ENCODE data around the gene NGRN.

Gene NGRN

GRCh38 chr15:90265271-90266060 lies at the start of gene NGRN:
Gene NGRN, plus strand, starts transcription at chr15:90265672. Its CDS starts 41 bp downstream, at chr15:90265713.
- Mint-ChIP-seq H3K27ac (peak within 1 kb of the TSS; percentile 99), H3K4me3 (peak within 1 kb of the TSS; percentile 98), H3K4me1 (ENCODE audit: low read depth) (peaks cover 50% of the 10 kb centered on the region), H3K9me3 (no peaks in the 10 kb centered on the region), H3K27me3 (no peaks in the 10 kb centered on the region), H3K36me3 (ENCODE audit: low read depth) (peaks cover 32% of the 10 kb centered on the region)

- Mint-ChIP-seq H3K36me3 (ENCODE audit: low read depth) (no peaks in the 10 kb centered on the region), H3K4me1 (ENCODE audit: low read depth) (peaks cover 33% of the 10 kb centered on the region), H3K4me3 (no peak overlapping the region), H3K27me3 (no peaks in the 10 kb centered on the region), H3K9me3 (no peaks in the 10 kb centered on the region), H3K27ac (no peak overlapping the region)
Measured at GRCh38 chr15:90217671-90218394, 47.6 kb upstream of the NGRN start.

DNA sequence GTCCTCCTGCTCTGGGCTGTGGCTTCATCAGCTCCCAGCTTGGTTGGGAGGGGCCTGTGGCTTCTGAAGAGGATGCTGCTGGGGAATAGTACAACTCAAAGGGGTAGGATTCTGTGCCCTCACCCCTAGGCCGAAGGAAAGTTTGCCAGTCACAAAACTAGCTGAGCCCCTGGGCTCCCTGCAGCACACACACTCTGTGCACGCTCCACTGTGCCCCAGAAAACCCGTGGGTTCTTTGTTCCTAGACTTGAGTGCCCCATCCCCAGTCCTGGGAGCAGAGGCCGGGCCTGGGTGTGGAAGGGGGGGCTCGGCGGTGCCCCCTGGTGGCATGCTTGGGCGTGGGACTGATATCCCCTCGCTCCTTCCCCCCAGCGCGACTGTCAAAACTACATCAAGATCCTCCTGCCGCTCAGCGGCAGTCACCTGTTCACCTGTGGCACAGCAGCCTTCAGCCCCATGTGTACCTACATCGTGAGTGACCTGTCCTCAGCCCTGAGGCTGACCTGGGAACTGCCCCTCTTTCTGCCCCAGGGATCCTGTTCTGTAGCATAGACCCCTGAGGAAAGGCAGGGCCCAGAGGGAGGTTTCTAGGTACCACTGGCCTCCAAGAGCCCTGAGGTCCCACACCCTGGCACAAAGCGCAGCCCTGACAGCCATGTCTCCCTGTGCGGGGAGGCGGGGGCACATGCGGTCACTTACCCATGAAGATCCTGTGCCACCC lies 45.9 kb upstream of the NGRN start:
- H3K4me1 Mint-ChIP-seq (ENCODE audit: low read depth), result peaks cover 22% of the 10 kb centered on the region

DNA sequence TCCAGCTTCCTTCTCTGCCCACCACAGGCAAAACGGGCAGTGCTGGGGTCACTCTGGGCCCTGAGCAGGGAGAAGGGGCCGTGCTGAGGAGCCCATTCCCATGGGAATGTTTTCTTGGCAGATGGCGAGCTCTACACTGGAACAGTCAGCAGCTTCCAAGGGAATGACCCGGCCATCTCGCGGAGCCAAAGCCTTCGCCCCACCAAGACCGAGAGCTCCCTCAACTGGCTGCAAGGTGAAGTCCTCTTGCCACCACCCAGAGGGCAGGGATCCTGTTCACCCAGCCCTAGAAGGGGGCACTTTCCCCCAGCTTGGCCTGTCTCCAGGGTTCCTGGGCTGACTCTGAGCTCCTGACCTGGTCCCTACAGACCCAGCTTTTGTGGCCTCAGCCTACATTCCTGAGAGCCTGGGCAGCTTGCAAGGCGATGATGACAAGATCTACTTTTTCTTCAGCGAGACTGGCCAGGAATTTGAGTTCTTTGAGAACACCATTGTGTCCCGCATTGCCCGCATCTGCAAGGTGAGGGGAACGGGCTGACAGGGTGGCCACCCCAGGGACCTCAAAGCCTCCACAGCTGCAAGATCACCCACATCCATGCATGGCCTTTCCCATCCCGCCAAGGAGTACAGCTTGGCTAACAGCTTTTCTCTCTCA lies 44.1 kb upstream of the NGRN start:
- no peaks in the 10 kb centered on the region for H3K36me3 Mint-ChIP-seq (ENCODE audit: low read depth)
- peaks cover 18% of the 10 kb centered on the region for H3K4me1 Mint-ChIP-seq (ENCODE audit: low read depth)
- no peaks in the 10 kb centered on the region for H3K27me3 Mint-ChIP-seq
- no peaks in the 10 kb centered on the region for H3K9me3 Mint-ChIP-seq
- no peak overlapping the region for H3K4me3 Mint-ChIP-seq
- H3K27ac Mint-ChIP-seq, result no peak overlapping the region

More for the DNA sequence above, 45.9 kb upstream of the NGRN start:
- Mint-ChIP-seq H3K27ac (no peak overlapping the region), H3K9me3 (no peaks in the 10 kb centered on the region), H3K27me3 (no peaks in the 10 kb centered on the region), H3K36me3 (ENCODE audit: low read depth) (no peaks in the 10 kb centered on the region), H3K4me3 (no peak overlapping the region)

DNA sequence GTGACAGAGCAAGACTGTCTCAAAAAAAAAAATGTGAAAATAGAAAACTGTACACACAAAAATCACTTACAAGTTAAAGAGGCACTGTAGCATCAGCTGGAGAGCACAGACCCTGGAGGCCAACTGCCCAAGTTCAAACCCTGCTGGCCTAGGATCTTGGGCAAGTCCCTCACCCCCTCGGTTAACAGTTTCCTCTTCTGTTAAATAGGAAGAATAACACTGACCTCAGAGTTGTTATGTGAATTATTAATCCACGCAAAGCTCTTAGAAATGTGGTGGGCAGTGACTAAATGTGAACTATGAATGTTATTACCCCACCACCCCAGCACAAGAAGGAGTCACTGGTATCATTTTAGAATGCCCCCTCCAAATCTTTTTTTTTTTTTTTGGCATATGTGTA lies 42.9 kb upstream of the NGRN start:
- Mint-ChIP-seq H3K27ac (no peak overlapping the region), H3K4me1 (ENCODE audit: low read depth) (peaks cover 11% of the 10 kb centered on the region), H3K9me3 (no peaks in the 10 kb centered on the region), H3K4me3 (no peak overlapping the region), H3K27me3 (no peaks in the 10 kb centered on the region), H3K36me3 (ENCODE audit: low read depth) (no peaks in the 10 kb centered on the region)

GRCh38 chr15:90223441-90224165 lies 41.9 kb upstream of the NGRN start:
- Mint-ChIP-seq H3K27me3 (no peaks in the 10 kb centered on the region), H3K4me1 (ENCODE audit: low read depth) (peaks cover 8% of the 10 kb centered on the region), H3K4me3 (no peak overlapping the region), H3K27ac (no peak overlapping the region), H3K9me3 (no peaks in the 10 kb centered on the region), H3K36me3 (ENCODE audit: low read depth) (peaks cover under 1% of the 10 kb centered on the region)

DNA sequence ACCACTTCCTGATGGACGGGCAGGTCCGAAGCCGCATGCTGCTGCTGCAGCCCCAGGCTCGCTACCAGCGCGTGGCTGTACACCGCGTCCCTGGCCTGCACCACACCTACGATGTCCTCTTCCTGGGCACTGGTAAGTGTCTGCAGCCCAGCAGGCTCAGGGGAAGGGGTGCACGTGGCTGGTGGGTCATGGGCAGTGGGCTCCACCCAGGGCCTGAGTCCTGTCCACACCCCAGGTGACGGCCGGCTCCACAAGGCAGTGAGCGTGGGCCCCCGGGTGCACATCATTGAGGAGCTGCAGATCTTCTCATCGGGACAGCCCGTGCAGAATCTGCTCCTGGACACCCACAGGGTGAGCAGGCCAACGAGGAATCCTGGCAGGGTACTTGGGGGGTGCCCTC lies 40.4 kb upstream of the NGRN start:
- H3K4me1 Mint-ChIP-seq (ENCODE audit: low read depth), result peaks cover 6% of the 10 kb centered on the region
- H3K27ac Mint-ChIP-seq, result no peak overlapping the region
- no peak overlapping the region for H3K4me3 Mint-ChIP-seq
- H3K9me3 Mint-ChIP-seq, result no peaks in the 10 kb centered on the region
- peaks cover 13% of the 10 kb centered on the region for H3K36me3 Mint-ChIP-seq (ENCODE audit: low read depth)
- H3K27me3 Mint-ChIP-seq, result no peaks in the 10 kb centered on the region

DNA sequence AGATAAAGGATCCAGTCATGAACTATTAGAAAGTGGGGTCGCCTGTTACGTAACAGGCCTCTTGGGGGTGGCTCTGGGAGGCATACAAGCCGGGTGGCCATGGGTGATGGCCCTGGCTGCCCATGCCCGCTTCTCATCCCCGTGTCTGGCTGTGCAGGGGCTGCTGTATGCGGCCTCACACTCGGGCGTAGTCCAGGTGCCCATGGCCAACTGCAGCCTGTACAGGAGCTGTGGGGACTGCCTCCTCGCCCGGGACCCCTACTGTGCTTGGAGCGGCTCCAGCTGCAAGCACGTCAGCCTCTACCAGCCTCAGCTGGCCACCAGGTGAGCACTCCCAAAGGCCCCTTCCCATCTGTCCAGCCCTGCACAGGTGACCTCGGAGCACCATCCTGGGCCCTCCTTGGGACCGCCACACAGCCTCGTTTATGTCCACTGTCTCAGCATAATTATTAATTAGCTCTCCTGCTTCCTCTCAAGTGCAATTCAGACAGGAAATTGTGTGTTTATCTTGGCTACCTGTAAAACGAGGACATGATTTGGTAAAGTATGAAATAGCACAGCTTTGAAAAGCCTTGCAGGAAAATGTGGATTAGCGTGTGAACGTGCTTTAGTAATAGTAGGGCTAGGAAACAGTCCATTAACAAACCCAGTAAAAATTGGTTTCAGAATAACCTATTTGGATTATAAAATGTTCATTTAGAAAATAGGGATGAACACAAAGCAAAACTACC lies 39.8 kb upstream of the NGRN start:
- peaks cover 12% of the 10 kb centered on the region for H3K4me1 Mint-ChIP-seq (ENCODE audit: low read depth)
- H3K4me3 Mint-ChIP-seq, result no peak overlapping the region
- H3K9me3 Mint-ChIP-seq, result no peaks in the 10 kb centered on the region
- peaks cover 19% of the 10 kb centered on the region for H3K36me3 Mint-ChIP-seq (ENCODE audit: low read depth)
- H3K27ac Mint-ChIP-seq, result no peak overlapping the region
- no peaks in the 10 kb centered on the region for H3K27me3 Mint-ChIP-seq

GRCh38 chr15:90227336-90227735 lies 38.1 kb upstream of the NGRN start:
- no peaks in the 10 kb centered on the region for H3K9me3 Mint-ChIP-seq
- no peaks in the 10 kb centered on the region for H3K27me3 Mint-ChIP-seq
- H3K36me3 Mint-ChIP-seq (ENCODE audit: low read depth), result peaks cover 36% of the 10 kb centered on the region
- H3K4me1 Mint-ChIP-seq (ENCODE audit: low read depth), result peaks cover 28% of the 10 kb centered on the region
- no peak overlapping the region for H3K4me3 Mint-ChIP-seq
- H3K27ac Mint-ChIP-seq, result no peak overlapping the region

DNA sequence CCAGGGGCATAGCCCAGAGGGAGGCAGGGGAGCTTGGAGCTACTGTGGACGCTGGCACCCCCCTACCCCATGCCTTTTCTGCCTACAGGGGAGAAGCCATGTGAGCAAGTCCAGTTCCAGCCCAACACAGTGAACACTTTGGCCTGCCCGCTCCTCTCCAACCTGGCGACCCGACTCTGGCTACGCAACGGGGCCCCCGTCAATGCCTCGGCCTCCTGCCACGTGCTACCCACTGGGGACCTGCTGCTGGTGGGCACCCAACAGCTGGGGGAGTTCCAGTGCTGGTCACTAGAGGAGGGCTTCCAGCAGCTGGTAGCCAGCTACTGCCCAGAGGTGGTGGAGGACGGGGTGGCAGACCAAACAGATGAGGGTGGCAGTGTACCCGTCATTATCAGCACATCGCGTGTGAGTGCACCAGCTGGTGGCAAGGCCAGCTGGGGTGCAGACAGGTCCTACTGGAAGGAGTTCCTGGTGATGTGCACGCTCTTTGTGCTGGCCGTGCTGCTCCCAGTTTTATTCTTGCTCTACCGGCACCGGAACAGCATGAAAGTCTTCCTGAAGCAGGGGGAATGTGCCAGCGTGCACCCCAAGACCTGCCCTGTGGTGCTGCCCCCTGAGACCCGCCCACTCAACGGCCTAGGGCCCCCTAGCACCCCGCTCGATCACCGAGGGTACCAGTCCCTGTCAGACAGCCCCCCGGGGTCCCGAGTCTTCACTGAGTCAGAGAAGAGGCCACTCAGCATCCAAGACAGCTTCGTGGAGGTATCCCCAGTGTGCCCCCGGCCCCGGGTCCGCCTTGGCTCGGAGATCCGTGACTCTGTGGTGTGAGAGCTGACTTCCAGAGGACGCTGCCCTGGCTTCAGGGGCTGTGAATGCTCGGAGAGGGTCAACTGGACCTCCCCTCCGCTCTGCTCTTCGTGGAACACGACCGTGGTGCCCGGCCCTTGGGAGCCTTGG lies 37.4 kb upstream of the NGRN start:
- no peaks in the 10 kb centered on the region for H3K27me3 Mint-ChIP-seq
- no peaks in the 10 kb centered on the region for H3K9me3 Mint-ChIP-seq
- peaks cover 42% of the 10 kb centered on the region for H3K36me3 Mint-ChIP-seq (ENCODE audit: low read depth)
- no peak overlapping the region for H3K4me3 Mint-ChIP-seq
- no peak overlapping the region for H3K27ac Mint-ChIP-seq
- H3K4me1 Mint-ChIP-seq (ENCODE audit: low read depth), result peaks cover 34% of the 10 kb centered on the region

- Mint-ChIP-seq H3K4me3 (no peak overlapping the region), H3K27ac (peak overlapping the region; percentile 0), H3K36me3 (ENCODE audit: low read depth) (peaks cover 42% of the 10 kb centered on the region)
Measured at GRCh38 chr15:90228960-90229359, 36.5 kb upstream of the NGRN start.

DNA sequence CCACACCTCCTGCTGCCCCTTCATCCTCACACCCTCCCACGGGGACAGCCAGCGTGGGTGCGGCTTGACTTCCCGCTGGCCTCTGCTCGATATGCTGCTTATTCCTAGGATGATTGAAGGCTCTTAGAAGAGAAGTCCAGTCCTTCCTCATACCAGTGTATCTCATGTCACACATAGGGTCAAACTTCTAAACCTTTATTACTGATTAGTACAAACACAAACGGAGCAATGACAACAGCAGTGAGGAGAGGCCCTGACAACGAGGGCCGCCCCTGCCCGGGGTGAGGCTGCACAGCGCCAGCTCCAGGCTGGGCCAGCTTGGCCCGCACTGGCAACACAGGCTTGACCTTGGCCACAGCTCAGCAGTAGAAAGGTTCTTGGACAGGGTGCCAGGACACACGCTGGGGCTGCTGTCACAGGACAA lies 35.4 kb upstream of the NGRN start:
- peaks cover 42% of the 10 kb centered on the region for H3K36me3 Mint-ChIP-seq (ENCODE audit: low read depth)
- H3K4me3 Mint-ChIP-seq, result peak overlapping the region; percentile 99
- peaks cover 42% of the 10 kb centered on the region for H3K4me1 Mint-ChIP-seq (ENCODE audit: low read depth)

More at GRCh38 chr15:90228960-90229359, 36.5 kb upstream of the NGRN start:
- Mint-ChIP-seq H3K4me1 (ENCODE audit: low read depth) (peaks cover 34% of the 10 kb centered on the region), H3K9me3 (no peaks in the 10 kb centered on the region), H3K27me3 (no peaks in the 10 kb centered on the region)

GRCh38 chr15:90230610-90231009 lies 34.9 kb upstream of the NGRN start:
- H3K27ac Mint-ChIP-seq, result peak overlapping the region; percentile 96
- H3K27me3 Mint-ChIP-seq, result no peaks in the 10 kb centered on the region
- peak overlapping the region; percentile 99 for H3K4me3 Mint-ChIP-seq
- peaks cover 44% of the 10 kb centered on the region for H3K4me1 Mint-ChIP-seq (ENCODE audit: low read depth)
- peaks cover 42% of the 10 kb centered on the region for H3K36me3 Mint-ChIP-seq (ENCODE audit: low read depth)
- no peaks in the 10 kb centered on the region for H3K9me3 Mint-ChIP-seq

More for the DNA sequence above, 35.4 kb upstream of the NGRN start:
- Mint-ChIP-seq H3K27ac (peak overlapping the region; percentile 76), H3K9me3 (no peaks in the 10 kb centered on the region), H3K27me3 (no peaks in the 10 kb centered on the region)

All from stimulated activated naive CD8-positive, alpha-beta T cell treated with anti-CD3 and anti-CD28 coated beads, Interleukin-15, Interleukin-2, amounts not matched to agents 100 ng/mL and 50 ng/mL, for 24 hours (primary cell).